Measurements from ENCODE around the gene ASIC1.

DNA sequence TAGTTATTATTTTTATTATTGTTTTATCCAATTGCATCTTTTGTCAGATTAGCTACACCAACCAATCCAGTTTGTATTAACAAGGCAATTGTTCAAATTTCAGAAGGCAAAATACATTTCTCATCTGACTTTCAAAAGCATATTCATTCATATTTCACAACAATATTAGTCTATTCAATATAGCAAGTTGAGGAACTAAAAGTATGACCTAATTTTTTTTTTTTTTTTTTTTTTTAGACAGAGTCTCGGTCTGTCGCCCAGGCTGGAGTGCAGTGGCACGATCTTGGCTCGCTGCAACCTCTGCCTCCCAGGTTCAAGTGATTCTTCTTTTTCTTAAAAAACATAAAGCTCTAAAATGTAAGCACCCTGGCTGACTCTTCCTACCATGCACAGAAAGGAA is 71.9 kb downstream of the ASIC1 start:
- TF ChIP-seq NFIC (IDR thresholded peaks at IDR 0.05) (no peak), EP300 (IDR thresholded peaks at IDR 0.05; ENCODE audit: borderline replicate concordance) (no peak), USF1 (IDR thresholded peaks at IDR 0.05) (no peak), TCF12 (IDR thresholded peaks at IDR 0.05; ENCODE audit: low read depth) (no peak), RAD21 (IDR thresholded peaks at IDR 0.05; ENCODE audit: low read depth) (no peak), TEAD4 (IDR thresholded peaks at IDR 0.05) (no peak), CEBPB (IDR thresholded peaks at IDR 0.05) (no peak), TAF1 (IDR thresholded peaks at IDR 0.05; ENCODE audit: low read depth) (no peak)
- TF ChIP-seq, protein P1, sequence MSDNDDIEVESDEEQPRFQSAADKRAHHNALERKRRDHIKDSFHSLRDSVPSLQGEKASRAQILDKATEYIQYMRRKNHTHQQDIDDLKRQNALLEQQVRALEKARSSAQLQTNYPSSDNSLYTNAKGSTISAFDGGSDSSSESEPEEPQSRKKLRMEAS (IDR thresholded peaks at IDR 0.05): no peak
